HEK293 (cell line): ENCODE measurements around the gene NOS1AP.
A peak's percentile ranks its signal among the peaks of the same experiment; 100 is the strongest.

Source experiments
- CTCF ChIA-PET: fragments of 350-600 bp; formaldehyde crosslinking; extraction: SDS; loops from one replicate; lab custom pipeline; 2021; ENCODE audit warnings: antibody characterized with exemption; lab: Yijun Ruan, JAX
- POLR2A ChIA-PET: fragments of 300-600 bp; formaldehyde crosslinking; extraction: SDS; loops from one replicate; lab custom pipeline; 2020; ENCODE audit warnings: antibody characterized with exemption, inconsistent platforms; lab: Yijun Ruan, JAX
- H3K27ac ChIP-seq: fragments of 200-500 bp; sonication (Bioruptor generic); 2 replicates; pipeline ENCODE4 v1.5.1; 2014; ENCODE audit warnings: low read depth, low read length, control low read depth, inconsistent platforms; ENCODE audit errors: extremely low read depth
- H3K36me3 ChIP-seq, 2 experiments: fragments of 200-500 bp in 1 of 2; sonication (Bioruptor generic) in 1 of 2; 1 replicate in 1 of 2; 2 replicates in 1 of 2; pipeline ENCODE4 v1.5.1; 2014 to 2017; ENCODE audit warnings: inconsistent platforms in 2 of 2, low read length in 2 of 2; ENCODE audit not compliant: control insufficient read depth in 2 of 2, insufficient read depth in 1 of 2
- H3K4me1 ChIP-seq: fragments of 200-500 bp; sonication (Bioruptor generic); 2 replicates; pipeline ENCODE4 v1.5.1; 2014; ENCODE audit warnings: mild to moderate bottlenecking, low read length, inconsistent platforms; ENCODE audit not compliant: control insufficient read depth, insufficient read depth
- H3K4me3 ChIP-seq: 2 replicates; pipeline ENCODE4 v1.5.1; 2011; ENCODE audit warnings: low read depth, mild to moderate bottlenecking, control low read depth, low read length, moderate library complexity
- H3K9me3 ChIP-seq: fragments of 200-500 bp; sonication (Bioruptor generic); 2 replicates; pipeline ENCODE4 v1.5.1; 2014; ENCODE audit warnings: low read depth, low read length, inconsistent platforms; ENCODE audit not compliant: control insufficient read depth, insufficient read depth
- BCL6B ChIP-seq: fragments of 450-650 bp; formaldehyde crosslinking; IDR thresholded peaks from 2 replicates; pipeline ENCODE4 v1.5.1; 2017; ENCODE audit warnings: missing biosample characterization, missing genetic modification characterization
- GLIS2 ChIP-seq: fragments of 450-650 bp; formaldehyde crosslinking; IDR thresholded peaks from 2 replicates; pipeline ENCODE4 v1.5.1; 2016; ENCODE audit warnings: missing biosample characterization, missing genetic modification characterization
- KLF1 ChIP-seq: fragments of 450-650 bp; formaldehyde crosslinking; IDR thresholded peaks from 2 replicates; pipeline ENCODE4 v1.5.1; 2016; ENCODE audit warnings: missing biosample characterization, missing genetic modification characterization
- KLF8 ChIP-seq: fragments of 450-650 bp; formaldehyde crosslinking; IDR thresholded peaks from 2 replicates; pipeline ENCODE4 v1.5.1; 2016; ENCODE audit warnings: missing biosample characterization, missing genetic modification characterization
- OSR2 ChIP-seq: fragments of 450-650 bp; formaldehyde crosslinking; IDR thresholded peaks from 2 replicates; pipeline ENCODE4 v1.5.1; 2016; ENCODE audit warnings: missing biosample characterization, missing genetic modification characterization
- SCRT1 ChIP-seq: fragments of 450-650 bp; formaldehyde crosslinking; IDR thresholded peaks from 2 replicates; pipeline ENCODE4 v1.5.1; 2016; ENCODE audit warnings: missing biosample characterization, missing genetic modification characterization, borderline replicate concordance
- SP7 ChIP-seq: fragments of 450-650 bp; formaldehyde crosslinking; IDR thresholded peaks from 2 replicates; pipeline ENCODE4 v1.5.1; 2016; ENCODE audit warnings: missing biosample characterization, missing genetic modification characterization
- ZBTB17 ChIP-seq: fragments of 450-650 bp; formaldehyde crosslinking; IDR thresholded peaks from 2 replicates; pipeline ENCODE4 v1.5.1; 2016; ENCODE audit warnings: missing biosample characterization, missing genetic modification characterization
- ZEB2 ChIP-seq: fragments of 450-650 bp; formaldehyde crosslinking; IDR thresholded peaks from 2 replicates; pipeline ENCODE4 v1.5.1; 2016; ENCODE audit warnings: missing biosample characterization, missing genetic modification characterization
- ZFHX2 ChIP-seq: fragments of 450-650 bp; formaldehyde crosslinking; conservative IDR thresholded peaks from 2 replicates; pipeline ENCODE4 v1.5.1; 2016; ENCODE audit warnings: missing biosample characterization, missing genetic modification characterization
- ZNF148 ChIP-seq: fragments of 450-650 bp; formaldehyde crosslinking; IDR thresholded peaks from 2 replicates; pipeline ENCODE4 v1.5.0; 2017; ENCODE audit warnings: missing biosample characterization, missing genetic modification characterization, borderline replicate concordance
- ZNF214 ChIP-seq: fragments of 450-650 bp; formaldehyde crosslinking; IDR thresholded peaks from 2 replicates; pipeline ENCODE4 v1.5.1; 2017; ENCODE audit warnings: missing biosample characterization, mild to moderate bottlenecking, missing genetic modification characterization, borderline replicate concordance
- ZNF223 ChIP-seq: fragments of 450-650 bp; formaldehyde crosslinking; IDR thresholded peaks from 2 replicates; pipeline ENCODE4 v1.5.1; 2016; ENCODE audit warnings: missing biosample characterization, missing genetic modification characterization
- ZNF248 ChIP-seq: fragments of 450-650 bp; formaldehyde crosslinking; IDR thresholded peaks from 2 replicates; pipeline ENCODE4 v1.5.1; 2017; ENCODE audit warnings: missing biosample characterization, missing genetic modification characterization
- ZNF311 ChIP-seq: fragments of 450-650 bp; formaldehyde crosslinking; IDR thresholded peaks from 2 replicates; pipeline ENCODE4 v1.5.1; 2017; ENCODE audit warnings: missing biosample characterization, missing genetic modification characterization, borderline replicate concordance
- ZNF513 ChIP-seq: fragments of 450-650 bp; IDR thresholded peaks from 2 replicates; pipeline ENCODE4 v1.5.1; 2018; ENCODE audit warnings: missing biosample characterization, missing genetic modification characterization
- ZNF664 ChIP-seq: fragments of 450-650 bp; formaldehyde crosslinking; IDR thresholded peaks from 2 replicates; pipeline ENCODE4 v1.5.1; 2016; ENCODE audit warnings: missing biosample characterization, missing genetic modification characterization
- TF ChIP-seq, protein P1 (sequence below): fragments of 450-650 bp; formaldehyde crosslinking; IDR thresholded peaks from 2 replicates; pipeline ENCODE4 v1.5.1; 2016; ENCODE audit warnings: missing biosample characterization, missing genetic modification characterization
- TF ChIP-seq, protein P2 (sequence below): fragments of 450-650 bp; formaldehyde crosslinking; IDR thresholded peaks from 2 replicates; pipeline ENCODE4 v1.5.1; 2016; ENCODE audit warnings: missing biosample characterization, missing genetic modification characterization, low read depth
- TF ChIP-seq, protein P3 (sequence below): fragments of 450-650 bp; formaldehyde crosslinking; IDR thresholded peaks from 2 replicates; pipeline ENCODE4 v1.5.1; 2016; ENCODE audit warnings: missing biosample characterization, missing genetic modification characterization

Gene NOS1AP

GRCh38 chr1:162189345-162189744, 119.9 kb downstream of the NOS1AP start:
- peaks cover 6% of the 10 kb centered on the region; the same call in 1 of the 2 replicates for H3K4me1 ChIP-seq
- ChIA-PET POLR2A (no interaction called here), CTCF (no interaction called here)
- no peaks in the 10 kb centered on the region for H3K36me3 ChIP-seq
- no peak for TF ChIP-seq ZFHX2 (tag by site-specific recombination)
- no peak for TF ChIP-seq ZNF248 (tag by site-specific recombination)
- TF ChIP-seq OSR2 (tag by site-specific recombination), result no peak
- no peak for TF ChIP-seq ZNF311
- no peak for TF ChIP-seq BCL6B (tag by site-specific recombination)
- TF ChIP-seq SP7, result no peak
- no peak for TF ChIP-seq KLF8 (tag by site-specific recombination)
- no peak for TF ChIP-seq ZNF214 (tag by site-specific recombination)
- TF ChIP-seq ZEB2, result no peak
- TF ChIP-seq GLIS2, result no peak
- TF ChIP-seq, protein P1, sequence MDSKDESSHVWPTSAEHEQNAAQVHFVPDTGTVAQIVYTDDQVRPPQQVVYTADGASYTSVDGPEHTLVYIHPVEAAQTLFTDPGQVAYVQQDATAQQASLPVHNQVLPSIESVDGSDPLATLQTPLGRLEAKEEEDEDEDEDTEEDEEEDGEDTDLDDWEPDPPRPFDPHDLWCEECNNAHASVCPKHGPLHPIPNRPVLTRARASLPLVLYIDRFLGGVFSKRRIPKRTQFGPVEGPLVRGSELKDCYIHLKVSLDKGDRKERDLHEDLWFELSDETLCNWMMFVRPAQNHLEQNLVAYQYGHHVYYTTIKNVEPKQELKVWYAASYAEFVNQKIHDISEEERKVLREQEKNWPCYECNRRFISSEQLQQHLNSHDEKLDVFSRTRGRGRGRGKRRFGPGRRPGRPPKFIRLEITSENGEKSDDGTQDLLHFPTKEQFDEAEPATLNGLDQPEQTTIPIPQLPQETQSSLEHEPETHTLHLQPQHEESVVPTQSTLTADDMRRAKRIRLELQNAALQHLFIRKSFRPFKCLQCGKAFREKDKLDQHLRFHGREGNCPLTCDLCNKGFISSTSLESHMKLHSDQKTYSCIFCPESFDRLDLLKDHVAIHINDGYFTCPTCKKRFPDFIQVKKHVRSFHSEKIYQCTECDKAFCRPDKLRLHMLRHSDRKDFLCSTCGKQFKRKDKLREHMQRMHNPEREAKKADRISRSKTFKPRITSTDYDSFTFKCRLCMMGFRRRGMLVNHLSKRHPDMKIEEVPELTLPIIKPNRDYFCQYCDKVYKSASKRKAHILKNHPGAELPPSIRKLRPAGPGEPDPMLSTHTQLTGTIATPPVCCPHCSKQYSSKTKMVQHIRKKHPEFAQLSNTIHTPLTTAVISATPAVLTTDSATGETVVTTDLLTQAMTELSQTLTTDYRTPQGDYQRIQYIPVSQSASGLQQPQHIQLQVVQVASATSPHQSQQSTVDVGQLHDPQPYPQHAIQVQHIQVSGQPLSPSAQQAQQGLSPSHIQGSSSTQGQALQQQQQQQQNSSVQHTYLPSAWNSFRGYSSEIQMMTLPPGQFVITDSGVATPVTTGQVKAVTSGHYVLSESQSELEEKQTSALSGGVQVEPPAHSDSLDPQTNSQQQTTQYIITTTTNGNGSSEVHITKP (tag by site-specific recombination), result no peak
- TF ChIP-seq ZBTB17, result no peak
- TF ChIP-seq KLF1 (tag by site-specific recombination), result no peak
- TF ChIP-seq, protein P2, sequence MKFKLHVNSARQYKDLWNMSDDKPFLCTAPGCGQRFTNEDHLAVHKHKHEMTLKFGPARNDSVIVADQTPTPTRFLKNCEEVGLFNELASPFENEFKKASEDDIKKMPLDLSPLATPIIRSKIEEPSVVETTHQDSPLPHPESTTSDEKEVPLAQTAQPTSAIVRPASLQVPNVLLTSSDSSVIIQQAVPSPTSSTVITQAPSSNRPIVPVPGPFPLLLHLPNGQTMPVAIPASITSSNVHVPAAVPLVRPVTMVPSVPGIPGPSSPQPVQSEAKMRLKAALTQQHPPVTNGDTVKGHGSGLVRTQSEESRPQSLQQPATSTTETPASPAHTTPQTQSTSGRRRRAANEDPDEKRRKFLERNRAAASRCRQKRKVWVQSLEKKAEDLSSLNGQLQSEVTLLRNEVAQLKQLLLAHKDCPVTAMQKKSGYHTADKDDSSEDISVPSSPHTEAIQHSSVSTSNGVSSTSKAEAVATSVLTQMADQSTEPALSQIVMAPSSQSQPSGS (tag by site-specific recombination), result no peak
- no peak for TF ChIP-seq ZNF148 (tag by site-specific recombination)
- no peaks in the 10 kb centered on the region for H3K9me3 ChIP-seq
- no peak overlapping the region for H3K4me3 ChIP-seq
- H3K27ac ChIP-seq, result no peak overlapping the region

DNA sequence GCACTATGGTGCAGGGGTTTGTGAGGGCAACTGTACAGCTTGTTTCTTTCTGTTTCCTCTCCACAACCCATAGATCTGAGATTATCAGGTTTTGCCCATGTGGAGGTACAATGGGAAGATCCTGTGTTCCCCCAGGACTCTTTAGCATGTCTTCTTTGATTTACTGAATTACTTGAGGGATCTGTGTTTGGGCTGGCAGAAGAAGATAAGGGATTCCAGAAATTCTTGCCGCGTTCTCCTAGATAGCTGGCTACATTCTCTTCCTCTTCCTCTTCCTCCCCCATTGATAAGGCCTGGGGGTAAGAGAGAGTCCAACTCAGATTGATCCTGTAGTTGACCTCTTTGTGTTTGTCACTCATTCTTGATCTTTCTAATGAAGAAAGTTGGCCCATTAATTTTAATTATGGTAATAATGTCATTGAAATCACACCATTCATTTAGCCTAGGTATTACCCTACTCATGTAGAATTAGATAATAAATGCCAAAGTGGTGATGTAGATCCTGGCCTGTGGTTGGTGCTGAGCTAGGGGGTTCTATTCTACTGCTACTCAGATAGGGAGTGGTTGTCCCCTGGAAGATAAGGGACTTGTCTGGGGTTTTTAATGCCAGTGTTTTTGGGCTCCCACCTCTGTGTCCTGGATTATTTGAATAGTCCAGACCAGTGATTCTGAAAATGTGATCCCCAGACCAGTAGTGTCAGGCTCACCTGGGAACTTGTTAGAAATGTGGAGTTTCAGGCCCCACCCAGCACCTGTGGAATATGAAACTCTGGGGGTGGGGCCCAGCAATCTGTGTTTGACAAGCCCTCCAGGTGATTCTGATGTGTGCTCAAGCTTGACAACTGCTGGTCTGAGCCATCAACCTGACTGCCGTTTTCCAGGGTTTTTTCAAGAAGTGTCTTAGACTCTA, 122.2 kb downstream of the NOS1AP start:
- ChIA-PET CTCF (interaction anchor here (0.6 to 0.7 kb wide), 2 partner anchors 199 to 258 kb away, joined by 3 to 5 read pairs; no protein-coding TSS in a partner anchor), POLR2A (no interaction called here)
- Histone ChIP-seq H3K36me3 (no peaks in the 10 kb centered on the region), H3K27ac (no peak overlapping the region), H3K4me3 (no peak overlapping the region), H3K9me3 (no peaks in the 10 kb centered on the region), H3K4me1 (no peaks in the 10 kb centered on the region; the same call in 1 of the 2 replicates)
- TF ChIP-seq, protein P3, sequence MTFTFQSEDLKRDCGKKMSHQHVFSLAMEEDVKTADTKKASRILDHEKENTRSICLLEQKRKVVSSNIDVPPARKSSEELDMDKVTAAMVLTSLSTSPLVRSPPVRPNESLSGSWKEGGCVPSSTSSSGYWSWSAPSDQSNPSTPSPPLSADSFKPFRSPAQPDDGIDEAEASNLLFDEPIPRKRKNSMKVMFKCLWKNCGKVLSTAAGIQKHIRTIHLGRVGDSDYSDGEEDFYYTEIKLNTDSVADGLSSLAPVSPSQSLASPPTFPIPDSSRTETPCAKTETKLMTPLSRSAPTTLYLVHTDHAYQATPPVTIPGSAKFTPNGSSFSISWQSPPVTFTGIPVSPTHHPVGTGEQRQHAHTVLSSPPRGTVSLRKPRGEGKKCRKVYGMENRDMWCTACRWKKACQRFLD, result no peak
- TF ChIP-seq SCRT1 (0 out of 2 replicates have a peak, but pooled peaks have one; percentile 12), ZNF664 (tag by site-specific recombination) (no peak), ZNF223 (tag by site-specific recombination) (no peak), ZNF513 (tag by site-specific recombination) (peak; percentile 75)
